ENCODE measurements around the gene STAG2.

- TF ChIP-seq CTCF (conservative IDR thresholded peaks at IDR 0.05) = no peak
- TF ChIP-seq ZFX (IDR thresholded peaks at IDR 0.05) = no peak
These were observed 62.3 kb downstream of the STAG2 start for GRCh38 chrX:124023838-124024238.
